Naive thymus-derived CD4-positive, alpha-beta T cell (primary cell): Measurements from ENCODE around the gene DENND4A. TPM values are rescaled to one million over a fixed set of nuclear protein-coding genes. Genes with fewer than 3 reads are reported as not detected.
"Not testable (repeated sequence)": the region's sequence is repeated elsewhere in the genome, so short reads cannot be mapped to it uniquely, and the experiment has no call there.

ENCODE experiments used
- ATAC-seq: fragments of 150-1000 bp; cut with Tn5 transposase; 2 replicates; pipeline ENCODE4 v1.10.0; 2021; ENCODE audit warnings: mild to moderate bottlenecking, moderate library complexity
- CTCF ChIA-PET: fragments of 350-600 bp; sonication (Branson Sonifier 250); formaldehyde crosslinking; loops from one replicate; lab custom pipeline; 2021; ENCODE audit warnings: antibody characterized with exemption; lab: Charles Lee
- POLR2A ChIA-PET: fragments of 350-600 bp; sonication (Branson Sonifier 250); formaldehyde crosslinking; loops from one replicate; lab custom pipeline; 2021; ENCODE audit warnings: antibody characterized with exemption, inconsistent platforms; lab: Charles Lee
- DNase-seq, 9 donors: peaks; one replicate each; pipeline versions ENCODE4 v3.0.0 to v3.0.0-alpha.2; 2020 to 2022; ENCODE audit warnings: mixed read lengths in 1 of 9
- H3K27ac ChIP-seq: one replicate; pipeline ENCODE4 v1.7.0; 2013; ENCODE audit warnings: mild to moderate bottlenecking, low read depth, low read length, moderate library complexity
- H3K27me3 ChIP-seq, 2 donors: one replicate each; pipeline ENCODE4 v1.7.0; 2013; ENCODE audit warnings: low read length in 2 of 2, mild to moderate bottlenecking in 2 of 2, moderate library complexity in 2 of 2; ENCODE audit not compliant: control insufficient read depth in 2 of 2, insufficient read depth in 2 of 2
- H3K36me3 ChIP-seq, 3 experiments: 1 replicate in 2 of 3; 2 replicates in 1 of 3; pipeline ENCODE4 v1.7.0; 2013; ENCODE audit warnings: low read length in 3 of 3, mild to moderate bottlenecking in 3 of 3, moderate library complexity in 1 of 3; ENCODE audit not compliant: insufficient read depth in 3 of 3, control insufficient read depth in 2 of 3
- H3K4me1 ChIP-seq, 2 donors: one replicate each; pipeline ENCODE4 v1.7.0; 2013; ENCODE audit warnings: low read length in 2 of 2, mild to moderate bottlenecking in 2 of 2, moderate library complexity in 1 of 2; ENCODE audit not compliant: control insufficient read depth in 2 of 2, insufficient read depth in 2 of 2
- H3K4me3 ChIP-seq: 2 replicates; pipeline ENCODE4 v1.7.0; 2013; ENCODE audit warnings: mild to moderate bottlenecking, low read length
- H3K9me3 ChIP-seq, 3 experiments: 1 replicate in 2 of 3; 2 replicates in 1 of 3; pipeline ENCODE4 v1.7.0; 2013; ENCODE audit warnings: low read length in 3 of 3; ENCODE audit not compliant: control insufficient read depth in 2 of 3
- H3K27ac Mint-ChIP-seq, 9 donors: one replicate each; pipeline ENCODE4 v1.8.0; 2020 to 2022; ENCODE audit warnings: mixed read lengths in 9 of 9, mild to moderate bottlenecking in 8 of 9, moderate library complexity in 5 of 9, inconsistent platforms in 2 of 9
- H3K27me3 Mint-ChIP-seq, 5 donors: one replicate each; pipeline ENCODE4 v1.8.0; 2021 to 2022; ENCODE audit warnings: mixed read lengths in 5 of 5, mild to moderate bottlenecking in 1 of 5
- H3K36me3 Mint-ChIP-seq, 5 donors: one replicate each; pipeline ENCODE4 v1.8.0; 2020 to 2022; ENCODE audit warnings: mixed read lengths in 5 of 5, mild to moderate bottlenecking in 3 of 5, inconsistent platforms in 1 of 5
- H3K4me1 Mint-ChIP-seq, 7 donors: one replicate each; pipeline ENCODE4 v1.8.0; 2020 to 2022; ENCODE audit warnings: mixed read lengths in 7 of 7, mild to moderate bottlenecking in 3 of 7, inconsistent platforms in 1 of 7
- H3K4me3 Mint-ChIP-seq, 10 donors: one replicate each; pipeline ENCODE4 v1.8.0; 2020 to 2022; ENCODE audit warnings: mild to moderate bottlenecking in 10 of 10, mixed read lengths in 10 of 10, moderate library complexity in 6 of 10, inconsistent platforms in 2 of 10
- H3K9me3 Mint-ChIP-seq, 11 donors: one replicate each; pipeline ENCODE4 v1.8.0; 2020 to 2022; ENCODE audit warnings: mixed read lengths in 11 of 11, mild to moderate bottlenecking in 4 of 11, inconsistent platforms in 1 of 11, moderate library complexity in 1 of 11
- intact Hi-C, 2 donors: fragments of 100-400 bp; cut with micrococcal nuclease; formaldehyde crosslinking; loops; one replicate each; pipeline ENCODE4 v1.15.1; 2023
- polyA plus RNA-seq, 2 donors: library from polyadenylated mRNA; unstranded; fragments of 300-500 nt; fragmentation: Illumina TruSeq; gene quantifications; one replicate each; pipeline ENCODE4 v1.2.3, GENCODE V29; 2021
- total RNA-seq, 6 experiments: library from RNA in 5 of 6; stranded (reverse) in 5 of 6; gene quantifications; 1 replicate in 5 of 6; 2 replicates in 1 of 6; pipeline ENCODE4 v1.2.3 and lab custom pipeline; 2021 to 2026

The DENND4A gene
- total and polyA plus RNA-seq, 7 experiments from 2014 or later, result 14.1 to 67.9 (median 59.1) TPM

DNA sequence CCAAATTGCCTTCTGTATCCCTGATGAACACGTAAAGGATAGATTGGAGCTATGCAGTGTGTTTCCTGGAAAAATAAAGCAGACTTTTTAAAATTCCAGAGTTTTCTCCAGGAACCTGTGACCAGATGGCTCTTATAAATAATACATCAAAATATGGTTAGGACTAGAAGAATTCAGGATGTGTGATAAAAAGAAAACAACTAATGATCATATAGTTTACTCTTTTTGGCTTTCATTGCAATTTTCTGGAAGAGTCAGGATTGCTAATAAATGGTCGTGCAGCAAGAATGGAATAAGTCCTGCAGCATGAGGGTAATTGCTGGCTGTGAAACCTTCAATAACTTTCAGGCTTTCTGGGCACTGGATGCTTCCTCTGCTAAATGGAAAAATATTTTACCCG, 30.2 kb upstream of the DENND4A start:
- ChIA-PET CTCF (no interaction called here), POLR2A (interaction anchor here (1.4 to 2.8 kb wide), 4 partner anchors 11 to 30 kb away, joined by 4 to 16 read pairs (median 4); partner anchors contain the start of gene DENND4A)
- Histone ChIP-seq H3K27ac (no peak overlapping the region), H3K4me1 (peaks cover 27 to 46% of the 10 kb centered on the region in 2 donors), H3K9me3 (no peaks in the 10 kb centered on the region), H3K4me3 (no peak overlapping the region), H3K27me3 (no peaks in the 10 kb centered on the region), H3K36me3 (no peaks in the 10 kb centered on the region)
- DNase-seq, result no peak
- H3K27ac Mint-ChIP-seq, result peak overlapping the region in 7 of 9 donors; percentile 14 to 76 (median 42)
- no peak for ATAC-seq
- H3K4me3 Mint-ChIP-seq, result no peak overlapping the region
- H3K9me3 Mint-ChIP-seq, result peaks cover 0 to 5% (median 0%) of the 10 kb centered on the region in 11 donors
- peaks cover 35 to 76% (median 54%) of the 10 kb centered on the region in 7 donors for H3K4me1 Mint-ChIP-seq
- H3K27me3 Mint-ChIP-seq, result no peaks in the 10 kb centered on the region
- peaks cover 0 to 4% (median 0%) of the 10 kb centered on the region in 5 donors for H3K36me3 Mint-ChIP-seq
- intact Hi-C loops, result no loop called here

GRCh38 chr15:65821070-65821469, 29.0 kb upstream of the DENND4A start:
- intact Hi-C loops, result no loop called here
- ATAC-seq, result no peak
- H3K4me1 ChIP-seq, result peaks cover 23 to 43% of the 10 kb centered on the region in 2 donors

GRCh38 chr15:65819563-65819960, 27.5 kb upstream of the DENND4A start:
- ChIA-PET POLR2A (interaction anchor here (0.5 to 5.5 kb wide), 7 partner anchors 9 to 126 kb away, joined by 3 to 50 read pairs (median 16); partner anchors contain the start of gene DENND4A), CTCF (interaction anchor here (1.0 to 1.8 kb wide), 5 partner anchors 9 to 43 kb away, joined by 3 to 11 read pairs (median 4); partner anchors contain the start of gene DENND4A)
- Histone ChIP-seq H3K9me3 (no peaks in the 10 kb centered on the region), H3K36me3 (no peaks in the 10 kb centered on the region), H3K27me3 (no peaks in the 10 kb centered on the region), H3K4me3 (peak overlapping the region; percentile 9), H3K27ac (peak overlapping the region; percentile 91), H3K4me1 (peaks cover 23 to 43% of the 10 kb centered on the region in 2 donors)
- Mint-ChIP-seq H3K4me1 (peaks cover 33 to 73% (median 56%) of the 10 kb centered on the region in 7 donors), H3K27me3 (no peaks in the 10 kb centered on the region), H3K4me3 (peak overlapping the region; percentile 34 to 82 (median 75)), H3K27ac (peak overlapping the region; percentile 93 to 100 (median 98)), H3K36me3 (peaks cover 0 to 5% (median 0%) of the 10 kb centered on the region in 5 donors), H3K9me3 (peaks cover 0 to 5% (median 1%) of the 10 kb centered on the region in 11 donors)
- peak; percentile 37 for ATAC-seq
- intact Hi-C loops, result loop anchor here (1.0 to 2.0 kb wide), 7 partner anchors 9 to 68 kb away; partner anchors contain the start of genes DENND4A (in 1 of the 2) and RAB11A (in 1 of the 2)
- DNase-seq, result no peak

More at GRCh38 chr15:65821070-65821469, 29.0 kb upstream of the DENND4A start:
- ChIA-PET CTCF (interaction anchor here (0.8 to 1.7 kb wide), 3 partner anchors 8 to 29 kb away, joined by 3 to 11 read pairs (median 4); partner anchors contain the start of gene DENND4A), POLR2A (interaction anchor here (0.6 to 4.1 kb wide), 4 partner anchors 12 to 103 kb away, joined by 3 to 50 read pairs (median 4); partner anchors contain the start of gene DENND4A)
- Mint-ChIP-seq H3K4me1 (peaks cover 35 to 73% (median 55%) of the 10 kb centered on the region in 7 donors), H3K27me3 (no peaks in the 10 kb centered on the region), H3K27ac (peak overlapping the region; percentile 76 to 100 (median 98)), H3K36me3 (peaks cover 0 to 5% (median 0%) of the 10 kb centered on the region in 5 donors), H3K4me3 (peak overlapping the region in 7 of 10 donors; percentile 13 to 82 (median 39)), H3K9me3 (peaks cover 0 to 5% (median 1%) of the 10 kb centered on the region in 11 donors)
- Histone ChIP-seq H3K27me3 (no peaks in the 10 kb centered on the region), H3K4me3 (no peak overlapping the region), H3K9me3 (no peaks in the 10 kb centered on the region), H3K27ac (peak overlapping the region; percentile 91), H3K36me3 (no peaks in the 10 kb centered on the region)
- no peak for DNase-seq

DNA sequence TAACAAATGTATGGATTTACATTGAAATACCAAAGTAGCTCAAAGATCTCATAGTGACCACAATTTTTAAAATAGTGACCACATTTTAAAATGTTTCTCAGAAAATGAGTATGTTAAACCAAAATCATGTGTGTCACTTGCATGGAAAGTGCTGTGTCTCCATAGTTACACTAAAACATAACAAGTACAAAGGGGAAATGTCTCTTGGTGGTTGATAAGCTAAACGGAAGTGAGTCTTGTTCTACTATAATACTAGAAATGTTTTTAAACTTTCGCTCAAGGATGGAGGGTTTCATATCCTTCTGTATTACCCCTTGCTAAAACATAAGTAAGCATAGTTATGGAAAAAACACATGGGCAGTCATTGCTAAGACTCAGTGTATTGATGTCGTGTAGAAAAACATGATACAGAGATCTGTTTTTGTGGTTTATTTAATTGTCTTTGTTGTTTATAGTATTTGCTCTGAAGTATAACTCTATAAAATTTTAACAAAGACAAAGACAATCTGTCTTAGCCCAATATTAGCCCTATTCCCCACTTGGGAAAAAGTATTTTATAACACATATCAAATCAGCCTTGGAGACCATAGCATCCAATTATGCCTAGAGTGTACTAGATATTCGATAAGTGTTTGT, 27.0 kb upstream of the DENND4A start:
- peaks cover 0 to 5% (median 2%) of the 10 kb centered on the region in 11 donors for H3K9me3 Mint-ChIP-seq
- peak in 7 of 9 donors; percentile 75 to 95 (median 90) for DNase-seq
- peaks cover 23 to 39% of the 10 kb centered on the region in 2 donors for H3K4me1 ChIP-seq

GRCh38 chr15:65816441-65816840, 24.3 kb upstream of the DENND4A start:
- H3K9me3 Mint-ChIP-seq, result peaks cover 2 to 10% (median 5%) of the 10 kb centered on the region in 11 donors
- H3K27me3 Mint-ChIP-seq, result no peaks in the 10 kb centered on the region
- POLR2A ChIA-PET, result interaction anchor here (1.0 to 5.5 kb wide), 5 partner anchors 10 to 53 kb away, joined by 3 to 34 read pairs (median 4); partner anchors contain the start of gene RAB11A
- no peak for ATAC-seq
- no peaks in the 10 kb centered on the region for H3K27me3 ChIP-seq
- no peak overlapping the region for H3K27ac ChIP-seq
- H3K27ac Mint-ChIP-seq, result peak overlapping the region; percentile 15 to 100 (median 71)
- peaks cover 0 to 6% (median 0%) of the 10 kb centered on the region in 3 experiments for H3K9me3 ChIP-seq
- peaks cover 37 to 57% (median 45%) of the 10 kb centered on the region in 7 donors for H3K4me1 Mint-ChIP-seq
- intact Hi-C loops, result no loop called here
- H3K36me3 Mint-ChIP-seq, result peaks cover 4 to 11% (median 5%) of the 10 kb centered on the region in 5 donors
- H3K4me1 ChIP-seq, result peaks cover 23 to 38% of the 10 kb centered on the region in 2 donors
- CTCF ChIA-PET, result interaction anchor here (0.6 to 1.2 kb wide), 3 partner anchors 8 to 38 kb away, joined by 3 to 4 read pairs (median 3); no protein-coding TSS in a partner anchor
- no peak overlapping the region for H3K4me3 Mint-ChIP-seq
- no peak overlapping the region for H3K4me3 ChIP-seq
- DNase-seq, result no peak
- H3K36me3 ChIP-seq, result no peaks in the 10 kb centered on the region

More for the DNA sequence above, 27.0 kb upstream of the DENND4A start:
- H3K27ac Mint-ChIP-seq, result peak overlapping the region; percentile 93 to 100 (median 98)
- peak overlapping the region; percentile 21 to 83 (median 76) for H3K4me3 Mint-ChIP-seq
- ATAC-seq, result peak; percentile 95
- peaks cover 0 to 5% (median 0%) of the 10 kb centered on the region in 5 donors for H3K36me3 Mint-ChIP-seq
- intact Hi-C loops, result loop anchor here (1.0 to 2.0 kb wide), 7 partner anchors 9 to 68 kb away; partner anchors contain the start of genes DENND4A (in 1 of the 2) and RAB11A (in 1 of the 2)
- H3K4me1 Mint-ChIP-seq, result peaks cover 33 to 69% (median 52%) of the 10 kb centered on the region in 7 donors
- H3K9me3 ChIP-seq, result no peaks in the 10 kb centered on the region
- H3K27me3 Mint-ChIP-seq, result no peaks in the 10 kb centered on the region
- H3K27ac ChIP-seq, result peak overlapping the region; percentile 91
- H3K27me3 ChIP-seq, result no peaks in the 10 kb centered on the region
- ChIA-PET CTCF (interaction anchor here (1.0 to 1.8 kb wide), 7 partner anchors 10 to 44 kb away, joined by 3 to 11 read pairs (median 5); partner anchors contain the start of gene DENND4A), POLR2A (interaction anchor here (0.5 to 5.5 kb wide), 10 partner anchors 10 to 125 kb away, joined by 3 to 50 read pairs (median 14); partner anchors contain the start of gene DENND4A)
- H3K4me3 ChIP-seq, result peak overlapping the region; percentile 9
- H3K36me3 ChIP-seq, result no peaks in the 10 kb centered on the region

GRCh38 chr15:65816008-65816407, 23.9 kb upstream of the DENND4A start:
- peaks cover 4 to 15% (median 5%) of the 10 kb centered on the region in 5 donors for H3K36me3 Mint-ChIP-seq
- H3K4me3 ChIP-seq, DNase-seq, intact Hi-C loops, H3K9me3 ChIP-seq, H3K4me3 Mint-ChIP-seq, H3K27me3 Mint-ChIP-seq, H3K27me3 ChIP-seq, H3K27ac ChIP-seq, H3K9me3 Mint-ChIP-seq, H3K36me3 ChIP-seq, ATAC-seq: not testable (repeated sequence)
- H3K4me1 Mint-ChIP-seq, result peaks cover 35 to 52% (median 40%) of the 10 kb centered on the region in 7 donors
- H3K4me1 ChIP-seq, result peaks cover 23 to 36% of the 10 kb centered on the region in 2 donors
- peak overlapping the region; percentile 15 to 100 (median 71) for H3K27ac Mint-ChIP-seq
- ChIA-PET CTCF (interaction anchor here (0.6 to 1.2 kb wide), 3 partner anchors 8 to 39 kb away, joined by 3 to 4 read pairs (median 3); no protein-coding TSS in a partner anchor), POLR2A (interaction anchor here (1.0 to 5.5 kb wide), 5 partner anchors 11 to 53 kb away, joined by 3 to 34 read pairs (median 4); partner anchors contain the start of gene RAB11A)
